ENCODE data around the gene ARGLU1.

- TF ChIP-seq CTCF (conservative IDR thresholded peaks at IDR 0.05; ENCODE audit: low read depth, low read length) (no peak), EZH2 (IDR thresholded peaks at IDR 0.05; ENCODE audit: low read length, unreplicated experiment) (no peak)
Observed at GRCh38 chr13:106499113-106499512, 68.8 kb downstream of the ARGLU1 start.

All from PC-3 (cell line).